Neural cell (in vitro differentiated cells): ENCODE data around the gene C10orf53.

Experiments
- POLR2AphosphoS5 ChIP-seq: IDR thresholded peaks from 2 replicates; pipeline ENCODE4 v1.6.1; 2012
- TAF1 ChIP-seq: IDR thresholded peaks from 2 replicates; pipeline ENCODE4 v1.6.1; 2012; ENCODE audit warnings: low read depth

GRCh38 chr10:49661140-49661856 lies 18.2 kb upstream of the C10orf53 start:
- no peak for TF ChIP-seq POLR2AphosphoS5
- no peak for TF ChIP-seq TAF1
